Mesendoderm (in vitro differentiated cells): Measurements from ENCODE around the gene RHOT1. TPM values are rescaled to one million over a fixed set of nuclear protein-coding genes. Genes with fewer than 3 reads are reported as not detected.

Experiments used
- small RNA-seq: library from polyadenylated mRNA; stranded (forward); fragments of <200 nt; extraction: miRNeasy Mini kit (QIAGEN cat#:217004); gene quantifications from one replicate; pipeline ENCODE3, GENCODE V24; 2013; ENCODE audit not compliant: insufficient read depth

The RHOT1 gene

Small RNA genes within 50 kb of the gene (small RNA-seq; reads per million reads assigned to genes)
- gene UBL5P2 = not detected
